Activated CD4-positive, alpha-beta T cell treated with anti-CD3 and anti-CD28 coated beads, Interleukin-2, amount 50 U/mL, for 4 hours (primary cell): ENCODE measurements around the gene RMND5B.

ENCODE experiments used
- DNase-seq, 2 experiments: peaks; one replicate each; pipeline ENCODE4 v3.0.0-alpha.2; 2020

The RMND5B gene

GRCh38 chr5:178136990-178137389, 6.2 kb downstream of the RMND5B start:
- no peak for DNase-seq

- DNase-seq, result no peak
Observed at GRCh38 chr5:178137991-178138390, 7.2 kb downstream of the RMND5B start.

GRCh38 chr5:178141550-178141949, 10.7 kb downstream of the RMND5B start:
- no peak for DNase-seq

- DNase-seq, result no peak
Observed at GRCh38 chr5:178142642-178143041, 11.8 kb downstream of the RMND5B start.

GRCh38 chr5:178143246-178143645, 12.4 kb downstream of the RMND5B start:
- DNase-seq, result no peak

GRCh38 chr5:178143901-178144300, 13.1 kb downstream of the RMND5B start:
- no peak for DNase-seq

GRCh38 chr5:178145965-178146820, 15.4 kb downstream of the RMND5B start:
- peak; percentile 69 to 71 for DNase-seq

GRCh38 chr5:178147406-178147805, 16.6 kb downstream of the RMND5B start:
- no peak for DNase-seq

- no peak for DNase-seq
Observed at GRCh38 chr5:178149199-178149932, 18.6 kb downstream of the RMND5B start.

GRCh38 chr5:178150977-178151734, 20.3 kb downstream of the RMND5B start:
- no peak for DNase-seq

- DNase-seq, result no peak
Observed at GRCh38 chr5:178152491-178153444, 22.0 kb downstream of the RMND5B start.

- DNase-seq, result peak; percentile 97 to 98
Observed at GRCh38 chr5:178153530-178154340, 22.9 kb downstream of the RMND5B start, which contains the start of gene NHP2. TSS of gene NHP2 (minus strand) at chr5:178153885. CDS start at chr5:178153817, 68 bp downstream.

GRCh38 chr5:178155065-178155464, 24.3 kb downstream of the RMND5B start:
- no peak for DNase-seq

GRCh38 chr5:178160176-178160575, 29.4 kb downstream of the RMND5B start:
- DNase-seq, result no peak

GRCh38 chr5:178162481-178162880, 31.7 kb downstream of the RMND5B start:
- no peak for DNase-seq

- DNase-seq, result peak; percentile 91 to 96
Observed at GRCh38 chr5:178163772-178164735, 33.2 kb downstream of the RMND5B start.

GRCh38 chr5:178165581-178165980, 34.8 kb downstream of the RMND5B start:
- DNase-seq, result no peak

- no peak for DNase-seq
Observed at GRCh38 chr5:178170455-178170854, 39.6 kb downstream of the RMND5B start.

- no peak for DNase-seq
Observed at GRCh38 chr5:178174456-178174855, 43.6 kb downstream of the RMND5B start.

GRCh38 chr5:178176791-178177190, 46.0 kb downstream of the RMND5B start:
- DNase-seq, result no peak
